H1 (cell line): Measurements from ENCODE around the gene ADCY9. TPM values are rescaled to one million over a fixed set of nuclear protein-coding genes. Genes with fewer than 3 reads are reported as not detected.

Experiments
- RXRA ChIP-seq: IDR thresholded peaks from 2 replicates; pipeline ENCODE4 v1.6.1; 2011; ENCODE audit warnings: low read depth, mild to moderate bottlenecking, low read length, moderate library complexity; ENCODE audit not compliant: insufficient read depth
- SUZ12 ChIP-seq: fragments of 200-600 bp; sonication (generic); IDR thresholded peaks from 2 replicates; pipeline ENCODE4 v1.6.1; 2012; ENCODE audit warnings: mild to moderate bottlenecking, inconsistent platforms, low read length, moderate library complexity, mixed read lengths
- polyA plus RNA-seq, 7 experiments: library from polyadenylated mRNA; depleted of rRNA in 3 of 7; stranded (reverse) in 5 of 7; unstranded in 2 of 7; fragments of >200 nt in 5 of 7; fragments of 200-250 nt in 2 of 7; gene quantifications; 1 replicate in 5 of 7; 2 replicates in 1 of 7; 4 replicates in 1 of 7; pipeline versions ENCODE4 v1.2.1 to v1.2.3, GENCODE V29; 2011 to 2013; ENCODE audit warnings: missing spikeins in 2 of 7, mixed read lengths in 2 of 7
- total RNA-seq: library from RNA; stranded (reverse); fragmentation: NEBNext Ultra II Directional; extraction: Animal tissue kit (Norgen Biotek cat#: 25700); gene quantifications from 2 replicates; pipeline ENCODE4 v1.2.1, GENCODE V29; 2021
- TF ChIP-seq, protein P1 (sequence below): IDR thresholded peaks from 2 replicates; pipeline ENCODE4 v1.6.1; 2011; ENCODE audit warnings: low read depth, mild to moderate bottlenecking, low read length; ENCODE audit not compliant: insufficient read depth

ADCY9 gene
- total and polyA plus RNA-seq, 2 of the 8 experiments (the other 6 are each of a cell fraction or from before 2014, with no cell fraction given) = 5.4 to 13.1 TPM

DNA sequence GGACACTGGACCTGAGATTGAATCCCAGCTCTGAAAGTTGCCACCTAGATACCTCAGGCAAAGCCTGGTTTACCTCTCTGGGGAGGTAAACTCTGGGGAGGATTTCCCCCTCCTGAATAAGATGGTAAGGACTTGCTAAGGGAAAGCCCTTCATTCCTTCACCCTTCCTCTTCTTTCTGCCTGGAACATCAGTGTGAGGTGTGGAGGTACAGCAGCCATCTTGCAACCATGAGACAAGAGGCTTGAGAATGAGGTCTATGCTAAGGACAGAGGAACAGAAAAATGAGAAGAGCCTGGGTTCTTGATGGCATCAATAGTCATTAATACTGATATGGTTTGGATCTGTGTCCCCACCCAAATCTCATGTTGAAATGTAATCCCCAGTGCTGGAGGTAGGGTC is 23.7 kb upstream of the ADCY9 start (continued):
- TF ChIP-seq, protein P1, sequence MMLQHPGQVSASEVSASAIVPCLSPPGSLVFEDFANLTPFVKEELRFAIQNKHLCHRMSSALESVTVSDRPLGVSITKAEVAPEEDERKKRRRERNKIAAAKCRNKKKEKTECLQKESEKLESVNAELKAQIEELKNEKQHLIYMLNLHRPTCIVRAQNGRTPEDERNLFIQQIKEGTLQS = no peak
- no peak for TF ChIP-seq RXRA
- no peak for TF ChIP-seq SUZ12
- TF ChIP-seq, all 59 proteins: peak for 2
